Measurements from ENCODE around the gene SOCS4.
"Not testable (repeated sequence)": the region's sequence is repeated elsewhere in the genome, so short reads cannot be mapped to it uniquely, and the experiment has no call there.

SOCS4 gene

GRCh38 chr14:55025948-55026347 lies 1.1 kb upstream of the SOCS4 start:
- TF ChIP-seq POLR2AphosphoS5 (IDR thresholded peaks at IDR 0.05; ENCODE audit: low read depth, low read length) (no peak), POU2F2 (IDR thresholded peaks at IDR 0.05; ENCODE audit: low read depth, low read length) (no peak), POLR2A (IDR thresholded peaks at IDR 0.05; ENCODE audit: low read depth, low read length) (no peak), TAF1 (IDR thresholded peaks at IDR 0.05; ENCODE audit: low read depth, low read length) (no peak), SPI1 (IDR thresholded peaks at IDR 0.05; ENCODE audit: low read depth, low read length) (no peak), PAX5 (IDR thresholded peaks at IDR 0.05; ENCODE audit: insufficient read depth, low read length, severe bottlenecking) (no peak)
- FAIRE-seq, result no peak
- no peak for DNase-seq (ENCODE audit: insufficient read length, low spot score)

DNA sequence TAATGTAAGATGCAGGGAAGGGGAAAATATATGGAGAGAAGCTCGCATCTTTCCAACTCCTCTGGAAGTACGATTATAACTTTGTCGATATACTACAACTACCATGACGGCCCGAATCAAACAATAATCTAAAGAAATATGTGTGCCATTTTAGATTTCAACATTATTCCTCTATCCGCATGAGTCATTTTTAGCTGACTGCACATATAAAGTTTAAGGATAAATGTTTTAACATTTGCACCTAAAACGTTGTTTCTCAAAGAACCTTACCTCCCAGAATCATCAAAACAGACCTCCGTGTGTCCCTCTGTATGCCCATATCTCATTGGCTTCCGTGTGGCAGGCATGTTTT lies 619 bp upstream of the SOCS4 start:
- DNase-seq (ENCODE audit: insufficient read length, low spot score) (no peak), FAIRE-seq (peak; percentile 20)
- TF ChIP-seq TAF1 (IDR thresholded peaks at IDR 0.05; ENCODE audit: low read depth, low read length) (no peak), POLR2A (IDR thresholded peaks at IDR 0.05; ENCODE audit: low read depth, low read length) (no peak), SPI1 (IDR thresholded peaks at IDR 0.05; ENCODE audit: low read depth, low read length) (no peak), POLR2AphosphoS5 (IDR thresholded peaks at IDR 0.05; ENCODE audit: low read depth, low read length) (no peak)

GRCh38 chr14:55028066-55028465 lies 1.0 kb downstream of the SOCS4 start:
- FAIRE-seq (peak; percentile 60), DNase-seq (ENCODE audit: insufficient read length, low spot score) (no peak)
- TF ChIP-seq SPI1 (IDR thresholded peaks at IDR 0.05; ENCODE audit: low read depth, low read length), result no peak
- TF ChIP-seq POU2F2 (IDR thresholded peaks at IDR 0.05; ENCODE audit: low read depth, low read length), result no peak
- no peak for TF ChIP-seq TAF1 (IDR thresholded peaks at IDR 0.05; ENCODE audit: low read depth, low read length)
- no peak for TF ChIP-seq PAX5 (IDR thresholded peaks at IDR 0.05; ENCODE audit: insufficient read depth, low read length, severe bottlenecking)
- TF ChIP-seq POLR2AphosphoS5 (IDR thresholded peaks at IDR 0.05; ENCODE audit: low read depth, low read length), result no peak

DNA sequence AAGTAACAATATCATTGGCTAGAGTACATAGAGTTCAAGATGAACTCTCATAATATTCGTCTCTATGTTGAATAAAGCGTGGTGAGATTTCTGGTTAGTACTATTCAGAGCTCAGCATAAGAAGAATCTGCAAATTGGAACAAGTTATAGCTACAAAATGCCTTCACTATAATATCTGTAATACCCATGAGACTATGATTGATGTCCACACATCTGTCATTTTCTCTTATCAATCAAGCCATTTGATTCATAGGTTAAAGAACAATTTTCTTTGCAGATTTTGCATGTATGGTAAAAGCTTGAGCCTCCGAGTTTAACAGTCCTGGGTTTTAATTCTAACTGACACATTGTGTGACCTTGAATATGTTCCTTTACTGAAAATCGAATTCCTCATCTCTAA lies 1.4 kb downstream of the SOCS4 start:
- no peak for TF ChIP-seq TAF1 (IDR thresholded peaks at IDR 0.05; ENCODE audit: low read depth, low read length)
- TF ChIP-seq SPI1 (IDR thresholded peaks at IDR 0.05; ENCODE audit: low read depth, low read length), result no peak
- no peak for TF ChIP-seq POLR2A (IDR thresholded peaks at IDR 0.05; ENCODE audit: low read depth, low read length)
- no peak for FAIRE-seq
- DNase-seq (ENCODE audit: insufficient read length, low spot score), result no peak

DNA sequence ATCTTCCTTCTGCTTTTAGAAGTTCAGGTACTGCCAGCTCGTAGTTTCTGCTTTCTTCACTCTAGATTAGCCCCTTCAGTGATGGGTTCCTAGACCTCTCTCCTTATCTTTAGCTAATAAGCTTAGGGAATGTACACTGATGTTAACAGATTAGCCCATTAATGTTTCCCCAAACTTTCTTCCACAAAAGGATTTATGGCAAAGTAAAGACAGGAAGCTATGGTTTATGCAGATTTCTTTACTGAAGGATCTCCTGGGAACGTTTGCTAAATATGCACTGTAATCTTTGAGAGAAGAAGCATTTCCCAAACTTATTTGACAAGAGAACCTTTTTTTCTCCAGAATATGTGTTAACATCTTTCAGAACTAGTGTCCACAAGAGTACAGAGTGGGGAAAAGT lies 4.2 kb downstream of the SOCS4 start:
- FAIRE-seq (no peak), DNase-seq (ENCODE audit: insufficient read length, low spot score) (no peak)
- TF ChIP-seq POU2F2 (IDR thresholded peaks at IDR 0.05; ENCODE audit: low read depth, low read length) (no peak), PAX5 (IDR thresholded peaks at IDR 0.05; ENCODE audit: insufficient read depth, low read length, severe bottlenecking) (no peak), SPI1 (IDR thresholded peaks at IDR 0.05; ENCODE audit: low read depth, low read length) (no peak), TAF1 (IDR thresholded peaks at IDR 0.05; ENCODE audit: low read depth, low read length) (no peak), POLR2AphosphoS5 (IDR thresholded peaks at IDR 0.05; ENCODE audit: low read depth, low read length) (no peak), POLR2A (IDR thresholded peaks at IDR 0.05; ENCODE audit: low read depth, low read length) (no peak)

- TF ChIP-seq POLR2AphosphoS5 (IDR thresholded peaks at IDR 0.05; ENCODE audit: low read depth, low read length), result peak; percentile 17; the same call in 1 of the 2 replicates
- FAIRE-seq; DNase-seq (ENCODE audit: insufficient read length, low spot score): not testable (repeated sequence)
Measured at GRCh38 chr14:55037995-55038394, 11.0 kb downstream of the SOCS4 start.

DNA sequence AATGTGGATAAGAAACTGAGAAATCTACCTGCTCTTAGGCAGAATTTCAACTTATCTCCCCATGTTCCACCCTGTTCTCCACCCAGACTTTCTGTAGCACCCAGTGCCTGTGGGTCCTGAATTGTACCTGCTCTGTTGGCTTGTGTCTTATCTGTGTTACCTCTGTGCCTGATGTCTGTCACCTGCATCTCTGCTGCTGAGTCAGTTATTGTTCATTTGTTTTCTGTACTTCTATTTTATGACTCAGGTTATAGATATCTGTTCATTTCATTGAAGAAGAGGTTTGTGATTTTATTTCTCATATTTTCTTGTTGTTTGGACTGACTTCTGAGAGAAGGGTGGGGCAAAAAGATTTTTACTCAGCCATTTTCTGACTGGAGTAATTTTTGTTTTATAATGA lies 11.7 kb downstream of the SOCS4 start:
- FAIRE-seq, result no peak
- TF ChIP-seq SPI1 (IDR thresholded peaks at IDR 0.05; ENCODE audit: low read depth, low read length), result no peak
- no peak for TF ChIP-seq TAF1 (IDR thresholded peaks at IDR 0.05; ENCODE audit: low read depth, low read length)
- no peak for TF ChIP-seq POU2F2 (IDR thresholded peaks at IDR 0.05; ENCODE audit: low read depth, low read length)
- TF ChIP-seq POLR2A (IDR thresholded peaks at IDR 0.05; ENCODE audit: low read depth, low read length), result no peak
- TF ChIP-seq POLR2AphosphoS5 (IDR thresholded peaks at IDR 0.05; ENCODE audit: low read depth, low read length), result no peak
- DNase-seq (ENCODE audit: insufficient read length, low spot score), result no peak

- FAIRE-seq (no peak), DNase-seq (ENCODE audit: insufficient read length, low spot score) (no peak)
- TF ChIP-seq POLR2A (IDR thresholded peaks at IDR 0.05; ENCODE audit: low read depth, low read length) (no peak), SPI1 (IDR thresholded peaks at IDR 0.05; ENCODE audit: low read depth, low read length) (no peak), TAF1 (IDR thresholded peaks at IDR 0.05; ENCODE audit: low read depth, low read length) (no peak), POU2F2 (IDR thresholded peaks at IDR 0.05; ENCODE audit: low read depth, low read length) (no peak), PAX5 (IDR thresholded peaks at IDR 0.05; ENCODE audit: insufficient read depth, low read length, severe bottlenecking) (no peak), POLR2AphosphoS5 (IDR thresholded peaks at IDR 0.05; ENCODE audit: low read depth, low read length) (no peak)
Measured at GRCh38 chr14:55043528-55043927, 16.5 kb downstream of the SOCS4 start.

GRCh38 chr14:55045087-55045486 lies 18.1 kb downstream of the SOCS4 start:
- FAIRE-seq (no peak), DNase-seq (ENCODE audit: insufficient read length, low spot score) (no peak)

GRCh38 chr14:55047301-55048053 lies 20.4 kb downstream of the SOCS4 start:
- FAIRE-seq, result no peak
- no peak for DNase-seq (ENCODE audit: insufficient read length, low spot score)
- TF ChIP-seq TAF1 (IDR thresholded peaks at IDR 0.05; ENCODE audit: low read depth, low read length), result no peak
- TF ChIP-seq POLR2AphosphoS5 (IDR thresholded peaks at IDR 0.05; ENCODE audit: low read depth, low read length), result no peak
- no peak for TF ChIP-seq PAX5 (IDR thresholded peaks at IDR 0.05; ENCODE audit: insufficient read depth, low read length, severe bottlenecking)
- no peak for TF ChIP-seq POLR2A (IDR thresholded peaks at IDR 0.05; ENCODE audit: low read depth, low read length)
- no peak for TF ChIP-seq POU2F2 (IDR thresholded peaks at IDR 0.05; ENCODE audit: low read depth, low read length)
- TF ChIP-seq SPI1 (IDR thresholded peaks at IDR 0.05; ENCODE audit: low read depth, low read length), result no peak

More at GRCh38 chr14:55045087-55045486, 18.1 kb downstream of the SOCS4 start:
- TF ChIP-seq SPI1 (IDR thresholded peaks at IDR 0.05; ENCODE audit: low read depth, low read length) (no peak), POLR2A (IDR thresholded peaks at IDR 0.05; ENCODE audit: low read depth, low read length) (no peak), PAX5 (IDR thresholded peaks at IDR 0.05; ENCODE audit: insufficient read depth, low read length, severe bottlenecking) (no peak), TAF1 (IDR thresholded peaks at IDR 0.05; ENCODE audit: low read depth, low read length) (no peak), POU2F2 (IDR thresholded peaks at IDR 0.05; ENCODE audit: low read depth, low read length) (no peak)
